Smooth muscle cell (in vitro differentiated cells): ENCODE measurements around the gene POLE. TPM values are rescaled to one million over a fixed set of nuclear protein-coding genes. Genes with fewer than 3 reads are reported as not detected.
A peak's percentile ranks its signal among the peaks of the same experiment; 100 is the strongest.

ENCODE experiments used
- DNase-seq: peaks from one replicate; lab custom pipeline; 2025; ENCODE audit not compliant: unreplicated experiment; lab: John Stamatoyannopoulos, UW
- H2AFZ ChIP-seq: fragments of 200-600 bp; sonication (generic); 2 replicates; pipeline ENCODE4 v1.6.0; 2016; ENCODE audit warnings: antibody characterized with exemption, low read depth, mild to moderate bottlenecking
- H3F3A ChIP-seq: fragments of 200-600 bp; sonication (generic); 2 replicates; pipeline ENCODE4 v1.6.0; 2017; ENCODE audit warnings: antibody characterized with exemption, low read depth
- H3K27ac ChIP-seq: fragments of 200-600 bp; sonication (generic); 2 replicates; pipeline ENCODE4 v1.5.1; 2016; ENCODE audit warnings: low read depth, mild to moderate bottlenecking
- H3K27me3 ChIP-seq: fragments of 200-600 bp; sonication (generic); 2 replicates; pipeline ENCODE4 v1.6.1; 2016; ENCODE audit warnings: low read depth, mild to moderate bottlenecking
- H3K36me3 ChIP-seq: fragments of 200-600 bp; sonication (generic); 2 replicates; pipeline ENCODE4 v1.5.1; 2016; ENCODE audit warnings: low read depth
- H3K4me1 ChIP-seq: fragments of 200-600 bp; sonication (generic); 2 replicates; pipeline ENCODE4 v1.5.1; 2016; ENCODE audit warnings: low read depth
- H3K4me2 ChIP-seq: fragments of 200-600 bp; sonication (generic); 2 replicates; pipeline ENCODE4 v1.6.0; 2016; ENCODE audit warnings: mild to moderate bottlenecking
- H3K4me3 ChIP-seq: fragments of 200-600 bp; sonication (generic); 2 replicates; pipeline ENCODE4 v1.5.1; 2016; ENCODE audit warnings: mild to moderate bottlenecking
- H3K79me2 ChIP-seq: fragments of 200-600 bp; sonication (generic); 2 replicates; pipeline ENCODE4 v1.6.0; 2016; ENCODE audit warnings: low read depth, mild to moderate bottlenecking
- H3K9ac ChIP-seq: fragments of 200-600 bp; sonication (generic); 2 replicates; pipeline ENCODE4 v1.6.0; 2016; ENCODE audit warnings: low read depth
- H3K9me3 ChIP-seq: fragments of 200-600 bp; sonication (generic); replicated peaks from 2 replicates; pipeline ENCODE4 v1.5.1; 2016; ENCODE audit warnings: low read depth
- H4K20me1 ChIP-seq: fragments of 200-600 bp; sonication (generic); 2 replicates; pipeline ENCODE4 v1.6.0; 2016; ENCODE audit warnings: low read depth
- CTCF ChIP-seq: fragments of 200-600 bp; sonication (generic); IDR thresholded peaks from 2 replicates; pipeline ENCODE4 v1.5.1; 2017; ENCODE audit warnings: borderline replicate concordance, mild to moderate bottlenecking, antibody characterized with exemption; ENCODE audit not compliant: insufficient read depth, poor library complexity, severe bottlenecking
- WGBS: methylation state at CpG from one replicate; pipeline ENCODE4 v1.1.7; 2016; ENCODE audit warnings: low lambda C conversion rate; 5-methylcytosine and 5-hydroxymethylcytosine counted together
- polyA plus RNA-seq: library from polyadenylated mRNA; unstranded; fragments of >200 nt; fragmentation: Nextera tagmentation; extraction: Ambion mirVana; gene quantifications from 2 replicates; pipeline ENCODE4 v1.2.1, GENCODE V29; 2016
- total RNA-seq: library from RNA; depleted of rRNA; stranded (reverse); fragments of >200 nt; gene quantifications from 2 replicates; pipeline ENCODE4 v1.2.3, GENCODE V29; 2014

The POLE gene
- total and polyA plus RNA-seq, 2 experiments from 2014 or later = 8.5 to 11.5 TPM

- Histone ChIP-seq H3K79me2 (no peaks in the 10 kb centered on the region), H4K20me1 (peaks cover 3% of the 10 kb centered on the region), H3K9me3 (no peaks in the 10 kb centered on the region), H3K9ac (no peak overlapping the region), H3K4me2 (no peak overlapping the region), H3K36me3 (no peaks in the 10 kb centered on the region), H3K4me3 (no peak overlapping the region), H3F3A (peaks cover 4% of the 10 kb centered on the region), H2AFZ (no peak overlapping the region), H3K27me3 (peaks cover 14% of the 10 kb centered on the region), H3K27ac (no peak overlapping the region), H3K4me1 (no peaks in the 10 kb centered on the region)
- WGBS = 96% methylated on average over 22 of the region's 22 CpGs
- no peak for DNase-seq
- no peak for TF ChIP-seq CTCF
These were observed 62.8 kb downstream of the POLE start for GRCh38 chr12:132624186-132624855.

- no peaks in the 10 kb centered on the region for H3K9me3 ChIP-seq
- peak overlapping the region; percentile 46 for H3K4me2 ChIP-seq
- no peak overlapping the region for H3K9ac ChIP-seq
- no peaks in the 10 kb centered on the region for H3K36me3 ChIP-seq
- peaks cover 3% of the 10 kb centered on the region for H4K20me1 ChIP-seq
- no peaks in the 10 kb centered on the region for H3K79me2 ChIP-seq
- H3K27me3 ChIP-seq = peaks cover 21% of the 10 kb centered on the region
- DNase-seq = no peak
- H2AFZ ChIP-seq = no peak overlapping the region
- no peak overlapping the region for H3K4me3 ChIP-seq
- 72% methylated on average over 25 of the region's 25 CpGs for WGBS
- peaks cover under 1% of the 10 kb centered on the region for H3K4me1 ChIP-seq
- H3K27ac ChIP-seq = no peak overlapping the region
- peaks cover 4% of the 10 kb centered on the region for H3F3A ChIP-seq
- TF ChIP-seq CTCF = no peak
These were observed 63.9 kb downstream of the POLE start for GRCh38 chr12:132623072-132623869.

GRCh38 chr12:132622437-132623071 is 64.6 kb downstream of the POLE start:
- peak overlapping the region; percentile 46 for H3K4me2 ChIP-seq
- DNase-seq = no peak
- H2AFZ ChIP-seq = no peak overlapping the region

More at GRCh38 chr12:132622437-132623071, 64.6 kb downstream of the POLE start:
- H3F3A ChIP-seq = peaks cover 4% of the 10 kb centered on the region
- no peaks in the 10 kb centered on the region for H3K79me2 ChIP-seq
- peaks cover 1% of the 10 kb centered on the region for H3K9me3 ChIP-seq
- no peak overlapping the region for H3K27ac ChIP-seq
- 40% methylated on average over 11 of the region's 11 CpGs for WGBS
- H3K36me3 ChIP-seq = no peaks in the 10 kb centered on the region
- no peak for TF ChIP-seq CTCF
- H3K4me1 ChIP-seq = peaks cover 3% of the 10 kb centered on the region
- H3K9ac ChIP-seq = no peak overlapping the region
- peaks cover 3% of the 10 kb centered on the region for H4K20me1 ChIP-seq
- H3K27me3 ChIP-seq = peaks cover 28% of the 10 kb centered on the region
- H3K4me3 ChIP-seq = no peak overlapping the region
